Lower leg skin (tissue), 3 donors: ENCODE measurements around the gene FER1L5.

Experiments used
- POLR2A ChIP-seq, 2 donors: fragments of 450-650 bp; IDR thresholded peaks; one replicate each; pipeline ENCODE4 v1.6.1; 2016 to 2017; ENCODE audit warnings: antibody characterized with exemption in 2 of 2, mild to moderate bottlenecking in 1 of 2, moderate library complexity in 1 of 2
- TF ChIP-seq, protein P1 (sequence below), 3 donors: fragments of 450-650 bp; IDR thresholded peaks; one replicate each; pipeline ENCODE4 v1.5.1; 2016; ENCODE audit warnings: antibody characterized with exemption in 3 of 3, mild to moderate bottlenecking in 3 of 3, moderate library complexity in 2 of 3

GRCh38 chr2:96681540-96681939 lies 39.0 kb downstream of the FER1L5 start:
- TF ChIP-seq, protein P1, sequence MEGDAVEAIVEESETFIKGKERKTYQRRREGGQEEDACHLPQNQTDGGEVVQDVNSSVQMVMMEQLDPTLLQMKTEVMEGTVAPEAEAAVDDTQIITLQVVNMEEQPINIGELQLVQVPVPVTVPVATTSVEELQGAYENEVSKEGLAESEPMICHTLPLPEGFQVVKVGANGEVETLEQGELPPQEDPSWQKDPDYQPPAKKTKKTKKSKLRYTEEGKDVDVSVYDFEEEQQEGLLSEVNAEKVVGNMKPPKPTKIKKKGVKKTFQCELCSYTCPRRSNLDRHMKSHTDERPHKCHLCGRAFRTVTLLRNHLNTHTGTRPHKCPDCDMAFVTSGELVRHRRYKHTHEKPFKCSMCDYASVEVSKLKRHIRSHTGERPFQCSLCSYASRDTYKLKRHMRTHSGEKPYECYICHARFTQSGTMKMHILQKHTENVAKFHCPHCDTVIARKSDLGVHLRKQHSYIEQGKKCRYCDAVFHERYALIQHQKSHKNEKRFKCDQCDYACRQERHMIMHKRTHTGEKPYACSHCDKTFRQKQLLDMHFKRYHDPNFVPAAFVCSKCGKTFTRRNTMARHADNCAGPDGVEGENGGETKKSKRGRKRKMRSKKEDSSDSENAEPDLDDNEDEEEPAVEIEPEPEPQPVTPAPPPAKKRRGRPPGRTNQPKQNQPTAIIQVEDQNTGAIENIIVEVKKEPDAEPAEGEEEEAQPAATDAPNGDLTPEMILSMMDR (IDR thresholded peaks at IDR 0.05): no peak
- TF ChIP-seq POLR2A (IDR thresholded peaks at IDR 0.05): no peak
